ENCODE data around the gene ZNF652.

Gene ZNF652

GRCh38 chr17:49260011-49260816, 101.8 kb downstream of the ZNF652 start:
- DNase-seq, result peak; percentile 75

GRCh38 chr17:49259663-49260010, 102.4 kb downstream of the ZNF652 start:
- DNase-seq, result no peak

GRCh38 chr17:49258394-49258793, 103.7 kb downstream of the ZNF652 start:
- no peak for DNase-seq

- no peak for DNase-seq
Measured at GRCh38 chr17:49255125-49255524, 106.9 kb downstream of the ZNF652 start.

- no peak for DNase-seq
Measured at GRCh38 chr17:49254066-49254465, 108.0 kb downstream of the ZNF652 start.

GRCh38 chr17:49252148-49252695, 109.8 kb downstream of the ZNF652 start:
- DNase-seq, result no peak

GRCh38 chr17:49249890-49250522, 112.0 kb downstream of the ZNF652 start:
- DNase-seq, result no peak

GRCh38 chr17:49249292-49249794, 112.7 kb downstream of the ZNF652 start:
- no peak for DNase-seq

GRCh38 chr17:49247944-49248343, 114.1 kb downstream of the ZNF652 start:
- no peak for DNase-seq

GRCh38 chr17:49244839-49245238, 117.2 kb downstream of the ZNF652 start:
- no peak for DNase-seq
